HUES64 (cell line): Measurements from ENCODE around the gene ICOSLG. TPM values are rescaled to one million over a fixed set of nuclear protein-coding genes. Genes with fewer than 3 reads are reported as not detected.
"Not testable (repeated sequence)": the region's sequence is repeated elsewhere in the genome, so short reads cannot be mapped to it uniquely, and the experiment has no call there.

Experiments used
- H3K27ac ChIP-seq: 2 replicates; pipeline ENCODE4 v1.7.0; 2013; ENCODE audit warnings: low read depth, low read length, inconsistent platforms
- H3K27me3 ChIP-seq: 2 replicates; pipeline ENCODE4 v1.6.1; 2013; ENCODE audit warnings: mild to moderate bottlenecking, low read length; ENCODE audit not compliant: insufficient read depth
- H3K36me3 ChIP-seq: 2 replicates; pipeline ENCODE4 v1.6.1; 2013; ENCODE audit warnings: mild to moderate bottlenecking, low read length; ENCODE audit not compliant: insufficient read depth
- H3K4me1 ChIP-seq: 2 replicates; pipeline ENCODE4 v1.6.1; 2013; ENCODE audit warnings: mild to moderate bottlenecking, low read length, moderate library complexity; ENCODE audit not compliant: insufficient read depth
- H3K4me3 ChIP-seq: 2 replicates; pipeline ENCODE4 v1.5.1; 2013; ENCODE audit warnings: mild to moderate bottlenecking, low read length, moderate library complexity
- H3K9ac ChIP-seq: 2 replicates; pipeline ENCODE4 v1.6.1; 2013; ENCODE audit warnings: mild to moderate bottlenecking, low read depth, low read length
- H3K9me3 ChIP-seq: 2 replicates; pipeline ENCODE4 v1.6.1; 2013; ENCODE audit warnings: low read depth, low read length; ENCODE audit not compliant: insufficient read depth
- WGBS: fragments of 150-250, 120-280 bp; methylation state at CpG from one replicate; pipeline ENCODE4 v1.1.7; 2013; ENCODE audit warnings: missing lambda C conversion rate; 5-methylcytosine and 5-hydroxymethylcytosine counted together
- polyA plus RNA-seq, 2 experiments: library from polyadenylated mRNA; stranded (reverse); fragments of 50-300 nt; gene quantifications; one replicate each; pipeline ENCODE4 v1.2.3, GENCODE V29; 2013

Gene ICOSLG
- 1.5 TPM for polyA plus RNA-seq (2013, experiment 1 of 2)
- polyA plus RNA-seq (2013, experiment 2 of 2) = 1.2 TPM

- H3K4me3 ChIP-seq, H3K27ac ChIP-seq, H3K36me3 ChIP-seq, H3K4me1 ChIP-seq, H3K9me3 ChIP-seq, H3K9ac ChIP-seq, H3K27me3 ChIP-seq: not testable (repeated sequence)
- no CpG with 5 or more reads among the region's 53 CpGs for WGBS
Measured at GRCh38 chr21:44240842-44241241, at the start of gene ICOSLG. TSS of gene ICOSLG (minus strand) at chr21:44240943. CDS start at chr21:44240817, 126 bp downstream.

DNA sequence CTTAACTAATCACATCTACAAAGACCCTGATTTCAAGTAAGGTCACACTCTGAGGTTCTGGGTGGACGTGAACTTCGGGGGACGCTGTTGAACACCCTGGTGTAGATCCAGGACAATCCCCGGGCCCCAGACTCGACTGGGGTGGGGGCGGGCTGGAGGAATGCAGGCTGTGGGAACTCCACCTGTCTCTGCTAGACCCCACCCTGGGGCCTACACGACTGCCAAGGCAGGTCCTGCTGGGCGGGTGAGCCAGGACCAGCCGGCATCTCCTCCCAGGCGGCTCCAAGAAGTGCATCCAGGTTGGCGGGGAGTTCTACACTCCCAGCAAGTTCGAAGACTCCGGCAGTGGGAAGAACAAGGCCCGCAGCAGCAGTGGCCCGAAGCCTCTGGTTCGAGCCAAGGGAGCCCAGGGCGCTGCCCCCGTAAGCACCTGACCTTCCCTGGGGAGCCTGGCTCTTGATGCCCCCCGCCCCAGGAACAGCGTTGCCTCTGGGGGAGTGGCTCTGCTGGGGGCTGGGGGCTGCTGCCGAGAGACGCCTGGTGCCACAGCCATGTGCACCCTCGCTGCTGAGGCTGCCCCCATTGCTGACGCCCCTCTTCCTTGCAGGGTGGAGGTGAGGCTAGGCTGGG, 48.8 kb upstream of the ICOSLG start:
- WGBS = 87% methylated on average over 24 of the region's 24 CpGs
- Histone ChIP-seq H3K36me3 (no peaks in the 10 kb centered on the region), H3K27me3 (peaks cover 23% of the 10 kb centered on the region)

GRCh38 chr21:44288251-44289110, 47.7 kb upstream of the ICOSLG start:
- Histone ChIP-seq H3K27ac (no peak overlapping the region), H3K9me3 (no peaks in the 10 kb centered on the region), H3K9ac (no peak overlapping the region), H3K27me3 (peaks cover 33% of the 10 kb centered on the region), H3K4me1 (peaks cover 10% of the 10 kb centered on the region), H3K36me3 (no peaks in the 10 kb centered on the region), H3K4me3 (no peak overlapping the region)
- WGBS = 93% methylated on average over 23 of the region's 23 CpGs

More for the DNA sequence above, 48.8 kb upstream of the ICOSLG start:
- peaks cover 4% of the 10 kb centered on the region; the same call in 1 of the 2 replicates for H3K4me1 ChIP-seq
- no peak overlapping the region for H3K9ac ChIP-seq
- H3K4me3 ChIP-seq = no peak overlapping the region
- H3K27ac ChIP-seq = no peak overlapping the region
- H3K9me3 ChIP-seq = no peaks in the 10 kb centered on the region

GRCh38 chr21:44286716-44287632, 46.2 kb upstream of the ICOSLG start:
- Histone ChIP-seq H3K9ac (no peak overlapping the region), H3K4me3 (no peak overlapping the region), H3K9me3 (no peaks in the 10 kb centered on the region), H3K27ac (no peak overlapping the region), H3K27me3 (peaks cover 36% of the 10 kb centered on the region), H3K36me3 (no peaks in the 10 kb centered on the region), H3K4me1 (peaks cover 16% of the 10 kb centered on the region)
- 79% methylated on average over 31 of the region's 31 CpGs for WGBS

GRCh38 chr21:44286086-44286715, 45.5 kb upstream of the ICOSLG start:
- H3K4me1 ChIP-seq = peaks cover 16% of the 10 kb centered on the region
- H3K27me3 ChIP-seq = peaks cover 36% of the 10 kb centered on the region
- peak overlapping the region; percentile 54 for H3K4me3 ChIP-seq
- H3K27ac ChIP-seq = no peak overlapping the region
- no peak overlapping the region for H3K9ac ChIP-seq
- WGBS = 64% methylated on average over 21 of the region's 21 CpGs
- no peaks in the 10 kb centered on the region for H3K9me3 ChIP-seq
- H3K36me3 ChIP-seq = no peaks in the 10 kb centered on the region

GRCh38 chr21:44285138-44285992, 44.6 kb upstream of the ICOSLG start, which contains the start of gene AIRE:
TSS of gene AIRE (plus strand) at chr21:44285876. CDS start at chr21:44286007, 131 bp downstream.
- Histone ChIP-seq H3K4me3 (peak within 1 kb of the TSS; percentile 54), H3K4me1 (peaks cover 16% of the 10 kb centered on the region), H3K36me3 (no peaks in the 10 kb centered on the region), H3K27ac (no peak within 1 kb of the TSS), H3K27me3 (peaks cover 36% of the 10 kb centered on the region), H3K9me3 (no peaks in the 10 kb centered on the region), H3K9ac (peak within 1 kb of the TSS; percentile 31; the same call in 1 of the 2 replicates)
- WGBS = 22% methylated on average over 56 of the region's 56 CpGs

DNA sequence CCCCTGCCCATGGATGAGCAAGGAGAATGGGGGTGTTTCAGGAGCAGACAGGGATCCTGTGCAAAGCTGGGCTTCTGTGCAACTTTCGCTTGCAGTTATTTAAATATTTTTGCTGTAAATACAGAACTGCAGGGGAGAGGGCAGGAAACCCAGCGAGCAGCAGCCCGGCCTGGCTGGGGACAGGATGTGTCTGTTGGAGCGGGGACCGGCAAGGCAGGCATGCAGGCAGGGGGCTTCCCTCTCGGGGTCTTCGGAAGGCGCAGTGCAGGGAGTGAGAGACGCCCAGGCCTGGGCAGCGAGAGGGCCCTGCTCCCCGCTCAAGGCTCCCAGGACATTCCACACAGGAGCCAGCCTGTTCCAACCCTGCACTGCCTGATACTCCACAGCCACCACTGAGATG, 43.2 kb upstream of the ICOSLG start:
- WGBS = 66% methylated on average over 11 of the region's 11 CpGs
- peaks cover 36% of the 10 kb centered on the region for H3K27me3 ChIP-seq
- no peak overlapping the region for H3K4me3 ChIP-seq

DNA sequence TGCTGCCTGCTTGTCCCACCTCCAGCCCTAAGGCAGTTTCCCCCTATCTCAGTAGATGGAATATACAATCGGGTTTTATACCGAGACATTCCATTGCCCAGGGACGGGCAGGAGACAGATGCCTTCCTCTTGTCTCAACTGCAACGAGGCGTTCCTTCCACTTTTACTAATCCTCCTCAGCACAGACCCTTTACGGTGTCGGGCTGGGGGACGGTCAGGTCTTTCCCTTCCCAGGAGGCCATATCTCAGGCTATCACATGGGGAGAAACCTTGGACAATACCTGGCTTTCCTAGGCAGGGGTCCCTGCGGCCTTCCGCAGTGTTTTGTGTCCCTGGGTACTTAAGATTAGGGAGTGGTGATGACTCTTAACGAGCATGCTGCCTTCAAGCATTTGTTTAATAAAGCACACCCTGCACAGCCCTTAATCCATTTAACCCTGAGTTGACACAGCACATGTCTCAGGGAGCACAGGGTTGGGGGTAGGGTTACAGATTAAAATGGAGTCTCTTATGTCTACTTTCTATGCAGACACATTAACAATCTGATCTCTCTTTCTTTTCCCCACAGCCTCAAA, 42.6 kb upstream of the ICOSLG start:
- H3K27ac ChIP-seq = peak overlapping the region; percentile 52; the same call in 1 of the 2 replicates
- not testable (repeated sequence) for H3K9me3 ChIP-seq
- WGBS = 12% methylated on average over 10 of the region's 11 CpGs

More for the DNA sequence above, 43.2 kb upstream of the ICOSLG start:
- H3K27ac ChIP-seq = peak overlapping the region; percentile 52; the same call in 1 of the 2 replicates
- 0 out of 2 replicates have a peak overlapping the region, but pooled peaks have one; percentile 44 for H3K9ac ChIP-seq
- peaks cover 16% of the 10 kb centered on the region for H3K4me1 ChIP-seq
- H3K9me3 ChIP-seq = no peaks in the 10 kb centered on the region
- H3K36me3 ChIP-seq = no peaks in the 10 kb centered on the region

GRCh38 chr21:44282370-44282769, 41.6 kb upstream of the ICOSLG start:
- peaks cover 36% of the 10 kb centered on the region for H3K27me3 ChIP-seq
- H3K36me3 ChIP-seq = no peaks in the 10 kb centered on the region
- H3K9ac ChIP-seq = no peak overlapping the region
- no peak overlapping the region for H3K4me3 ChIP-seq
- H3K9me3 ChIP-seq = no peaks in the 10 kb centered on the region
- no peak overlapping the region for H3K27ac ChIP-seq
- 90% methylated on average over 9 of the region's 9 CpGs for WGBS
- H3K4me1 ChIP-seq = peaks cover 16% of the 10 kb centered on the region

More for the DNA sequence above, 42.6 kb upstream of the ICOSLG start:
- peaks cover 16% of the 10 kb centered on the region for H3K4me1 ChIP-seq
- peaks cover 36% of the 10 kb centered on the region for H3K27me3 ChIP-seq
- H3K4me3 ChIP-seq, H3K9ac ChIP-seq, H3K36me3 ChIP-seq: not testable (repeated sequence)
